Sigmoid colon (tissue), 4 donors: ENCODE results near the gene CTNS.

Experiments
- EP300 ChIP-seq, 4 donors: sonication (generic); formaldehyde crosslinking; IDR thresholded peaks; one replicate each; pipeline ENCODE4 v1.6.1; 2017; ENCODE audit warnings: antibody characterized with exemption in 4 of 4
- TF ChIP-seq, protein P1 (sequence below), 4 experiments: fragments of 450-650 bp in 3 of 4; fragments of 200-600 bp in 1 of 4; IDR thresholded peaks; one replicate each; pipeline ENCODE4 v1.5.1; 2016 to 2019; ENCODE audit warnings: antibody characterized with exemption in 4 of 4, mild to moderate bottlenecking in 3 of 4, moderate library complexity in 2 of 4

DNA sequence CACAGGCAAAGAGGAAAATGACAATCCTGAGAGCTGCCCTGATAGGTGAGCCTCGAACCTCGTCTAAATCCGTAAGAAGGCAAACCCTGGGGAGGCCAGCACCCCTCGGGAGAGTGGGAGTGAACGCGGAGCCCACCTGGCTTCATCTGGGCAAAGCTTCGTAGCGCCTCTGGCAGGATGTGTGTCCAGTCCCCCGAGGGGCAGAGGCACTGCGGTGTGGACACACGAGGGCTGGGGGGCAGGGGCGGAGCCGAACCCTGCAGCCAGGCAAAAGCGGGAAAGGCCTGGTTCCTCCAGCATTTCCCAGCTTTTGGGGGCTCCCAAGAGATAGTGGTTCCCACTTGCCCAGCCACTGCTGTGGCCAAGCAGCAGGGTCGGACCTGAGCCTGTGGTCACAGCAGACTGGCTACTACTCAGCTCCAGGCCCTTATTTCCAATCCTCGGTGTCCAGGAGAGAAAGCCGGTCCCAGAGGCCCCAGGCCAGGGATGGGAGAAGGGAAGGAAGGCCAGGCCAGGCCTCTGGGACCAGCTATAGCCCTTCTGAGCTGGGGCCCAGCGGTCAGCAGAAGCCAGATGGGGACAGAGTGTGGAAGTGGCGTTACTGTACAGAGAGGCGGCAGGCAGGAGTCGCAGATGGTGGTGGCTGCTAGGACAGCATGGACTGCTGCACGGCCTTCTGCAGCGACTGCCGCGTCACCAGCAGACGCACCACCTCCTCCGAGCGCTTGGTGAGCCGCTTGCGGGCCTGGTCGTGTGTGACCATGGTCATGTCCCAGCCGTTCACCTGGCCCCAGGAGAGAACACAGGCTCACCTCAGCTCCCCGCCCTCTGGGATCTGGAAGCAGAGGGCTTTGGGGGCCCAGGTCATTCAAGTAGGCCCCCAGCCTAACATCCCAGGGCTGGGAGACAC, 26.8 kb downstream of the CTNS start:
- no peak for TF ChIP-seq EP300 (IDR thresholded peaks at IDR 0.05)
- TF ChIP-seq, protein P1, sequence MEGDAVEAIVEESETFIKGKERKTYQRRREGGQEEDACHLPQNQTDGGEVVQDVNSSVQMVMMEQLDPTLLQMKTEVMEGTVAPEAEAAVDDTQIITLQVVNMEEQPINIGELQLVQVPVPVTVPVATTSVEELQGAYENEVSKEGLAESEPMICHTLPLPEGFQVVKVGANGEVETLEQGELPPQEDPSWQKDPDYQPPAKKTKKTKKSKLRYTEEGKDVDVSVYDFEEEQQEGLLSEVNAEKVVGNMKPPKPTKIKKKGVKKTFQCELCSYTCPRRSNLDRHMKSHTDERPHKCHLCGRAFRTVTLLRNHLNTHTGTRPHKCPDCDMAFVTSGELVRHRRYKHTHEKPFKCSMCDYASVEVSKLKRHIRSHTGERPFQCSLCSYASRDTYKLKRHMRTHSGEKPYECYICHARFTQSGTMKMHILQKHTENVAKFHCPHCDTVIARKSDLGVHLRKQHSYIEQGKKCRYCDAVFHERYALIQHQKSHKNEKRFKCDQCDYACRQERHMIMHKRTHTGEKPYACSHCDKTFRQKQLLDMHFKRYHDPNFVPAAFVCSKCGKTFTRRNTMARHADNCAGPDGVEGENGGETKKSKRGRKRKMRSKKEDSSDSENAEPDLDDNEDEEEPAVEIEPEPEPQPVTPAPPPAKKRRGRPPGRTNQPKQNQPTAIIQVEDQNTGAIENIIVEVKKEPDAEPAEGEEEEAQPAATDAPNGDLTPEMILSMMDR (IDR thresholded peaks at IDR 0.05) = no peak
